Measurements from ENCODE around the gene MPST.

MPST gene

GRCh38 chr22:37024339-37025157 is 5.0 kb downstream of the MPST start:
- no peak for DNase-seq

DNA sequence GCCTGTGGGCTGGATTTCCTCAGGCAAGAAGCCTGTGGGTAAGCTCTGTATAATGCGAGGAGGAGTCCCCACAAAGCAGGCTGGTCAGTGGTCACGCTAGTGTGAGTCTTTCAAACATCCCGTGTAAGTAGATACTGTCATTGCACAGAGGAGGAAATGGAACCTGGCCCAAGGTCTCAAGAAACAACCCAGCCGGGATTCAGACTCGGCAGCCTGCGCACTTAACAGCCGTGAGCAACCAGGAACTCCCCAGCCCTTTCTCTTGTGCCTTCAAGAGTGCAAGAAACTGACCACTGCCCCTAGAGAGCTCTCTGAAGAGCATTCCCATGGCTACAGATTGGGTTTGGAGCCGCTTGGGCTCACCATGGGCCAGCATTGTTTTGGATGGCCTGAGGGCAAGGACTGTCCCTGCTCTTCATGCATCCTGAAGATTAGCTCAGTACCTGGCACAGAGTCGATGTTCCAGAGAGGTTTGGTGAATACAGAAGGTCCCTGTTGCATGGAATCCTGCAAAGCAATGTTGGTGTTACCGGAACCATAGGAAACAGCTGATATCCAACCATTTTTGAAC is 6.0 kb downstream of the MPST start:
- no peak for DNase-seq

- DNase-seq = no peak
These were observed 6.8 kb downstream of the MPST start for GRCh38 chr22:37026325-37026724.

- DNase-seq = no peak
These were observed 8.0 kb downstream of the MPST start for GRCh38 chr22:37027556-37027955.

GRCh38 chr22:37028692-37029674 is 9.4 kb downstream of the MPST start:
- no peak for DNase-seq

DNA sequence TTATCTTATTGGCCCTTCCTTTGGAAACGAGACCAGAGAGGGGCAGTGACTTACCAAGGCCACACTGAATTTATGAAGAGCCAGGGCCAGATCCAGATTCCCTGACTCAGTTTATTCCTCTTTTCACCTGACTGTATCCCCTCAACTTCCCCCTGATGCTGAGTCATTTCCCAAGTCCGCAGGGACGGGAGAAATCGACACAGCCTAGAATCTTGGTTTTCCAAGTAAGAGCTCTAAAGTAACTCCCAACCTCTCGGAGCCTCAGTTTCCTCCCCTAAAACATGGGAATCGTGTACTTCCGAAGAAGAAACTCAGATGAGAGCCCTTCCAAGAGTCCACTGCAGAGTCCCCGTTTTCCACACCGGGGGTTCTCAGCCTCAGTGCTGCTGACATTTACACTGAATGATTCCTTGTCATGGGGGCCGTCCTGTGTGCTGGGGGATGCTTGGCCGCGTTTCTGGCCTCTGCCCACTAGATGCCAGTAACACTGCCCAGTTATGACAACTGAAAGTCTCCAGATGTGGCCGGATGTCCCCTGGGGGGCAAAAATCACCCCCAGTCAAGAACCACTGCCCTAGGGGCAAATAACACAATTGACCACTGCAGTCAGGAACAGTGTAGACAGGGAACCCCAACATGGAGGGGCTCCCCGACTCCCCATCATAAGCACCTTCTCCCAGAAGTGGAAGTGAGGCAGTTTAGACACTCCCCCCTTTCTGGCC is 11.2 kb downstream of the MPST start:
- DNase-seq = no peak

- DNase-seq = no peak
These were observed 12.6 kb downstream of the MPST start for GRCh38 chr22:37032134-37032534.

- DNase-seq = no peak
These were observed 13.3 kb downstream of the MPST start for GRCh38 chr22:37032535-37033460.

- DNase-seq = no peak
These were observed 14.3 kb downstream of the MPST start for GRCh38 chr22:37033605-37034430.

DNA sequence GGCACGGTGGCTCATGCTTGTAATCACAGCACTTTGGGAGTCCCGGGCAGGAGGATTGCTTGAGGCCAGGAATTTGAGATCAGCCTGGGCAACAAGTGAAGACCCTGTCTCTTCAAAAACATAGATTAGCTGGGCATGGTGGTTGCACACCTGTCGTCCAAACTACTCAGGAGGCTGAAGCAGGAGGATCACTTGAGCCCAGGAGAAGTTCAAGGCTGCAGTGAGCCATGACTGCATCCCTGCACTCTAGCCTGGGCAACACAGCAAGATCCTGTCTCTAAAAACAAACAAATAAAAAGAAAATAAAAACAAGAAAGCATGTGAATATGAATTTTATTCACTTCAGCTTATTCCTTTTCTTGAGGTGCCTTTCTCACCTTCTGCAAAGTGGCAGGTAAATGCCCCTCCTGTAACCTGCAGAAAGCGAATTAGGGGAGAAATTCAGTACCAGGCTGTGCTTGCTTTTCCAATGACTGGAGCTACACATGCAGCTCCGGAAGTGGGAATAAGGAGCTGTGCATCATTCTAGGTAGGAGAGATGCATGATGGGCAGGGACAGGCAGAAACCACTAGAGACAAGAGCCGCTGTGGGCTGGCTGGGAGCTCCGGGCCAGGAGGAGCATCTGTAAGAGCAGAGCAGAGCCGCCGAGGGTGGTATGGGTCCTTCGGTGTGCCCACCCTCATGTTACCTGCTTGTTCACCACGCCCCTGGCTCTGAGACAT is 17.3 kb downstream of the MPST start:
- no peak for DNase-seq

- no peak for DNase-seq
These were observed 18.1 kb downstream of the MPST start for GRCh38 chr22:37037669-37038068.

GRCh38 chr22:37039466-37039865 is 19.9 kb downstream of the MPST start:
- no peak for DNase-seq

DNA sequence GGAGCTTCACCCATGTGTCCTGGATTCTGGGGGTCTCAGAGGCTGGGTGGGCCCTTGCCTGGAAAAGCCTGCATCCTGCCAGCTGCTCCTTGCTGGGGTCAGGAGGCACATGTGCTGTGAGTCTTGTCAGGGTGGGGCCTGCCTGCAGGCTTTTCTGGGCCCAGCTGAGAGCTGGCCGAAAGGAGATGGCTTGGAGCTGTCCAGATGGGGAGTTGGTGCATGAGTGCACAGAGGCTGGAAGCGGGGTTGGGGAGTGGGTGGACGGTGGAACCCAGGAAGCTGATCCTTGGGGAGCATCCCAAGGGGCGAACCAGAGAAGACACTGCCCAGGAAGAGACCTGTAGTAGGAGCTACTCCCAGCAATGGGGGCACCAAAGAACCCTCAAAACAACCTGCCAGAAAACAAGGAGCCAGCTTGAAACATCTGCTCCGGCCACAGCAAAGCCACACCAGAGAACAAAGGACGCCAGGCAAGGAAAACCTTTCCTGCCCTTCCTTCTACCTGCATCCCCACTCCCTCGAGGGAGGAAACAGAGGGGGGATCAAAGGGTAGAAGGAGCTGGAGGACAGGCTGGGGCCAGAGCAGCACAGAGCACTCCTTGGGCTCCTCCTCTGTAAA is 23.8 kb downstream of the MPST start:
- DNase-seq = no peak

- DNase-seq = no peak
These were observed 24.4 kb downstream of the MPST start for GRCh38 chr22:37043828-37044538.

- no peak for DNase-seq
These were observed 25.4 kb downstream of the MPST start for GRCh38 chr22:37044634-37045625.

GRCh38 chr22:37045958-37046357 is 26.4 kb downstream of the MPST start:
- DNase-seq = no peak

- DNase-seq = no peak
These were observed 27.0 kb downstream of the MPST start for GRCh38 chr22:37046589-37046988.

DNA sequence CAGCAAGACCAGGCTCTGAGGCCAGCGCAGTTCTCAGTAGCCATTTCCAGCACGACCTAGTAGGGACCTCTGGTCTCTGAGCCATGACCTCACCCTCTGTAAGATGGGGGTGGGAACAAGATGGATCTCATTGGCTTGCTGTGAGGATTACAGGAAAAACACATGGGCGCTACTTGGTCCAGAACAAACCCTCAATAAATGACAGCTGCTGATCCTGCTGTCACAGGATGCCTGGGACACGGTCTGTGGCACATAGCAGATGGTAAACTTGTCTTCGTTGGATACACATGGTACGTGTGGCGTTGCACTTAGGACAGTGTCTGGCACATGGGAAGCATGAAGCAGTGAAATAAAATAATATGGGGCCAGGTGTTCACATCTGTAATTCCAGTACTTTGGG is 27.5 kb downstream of the MPST start:
- DNase-seq = no peak
